ENCODE measurements around the gene EFS. TPM values are rescaled to one million over a fixed set of nuclear protein-coding genes. Genes with fewer than 3 reads are reported as not detected.
A peak's percentile ranks its signal among the peaks of the same experiment; 100 is the strongest.

Gene EFS
- total RNA-seq, 2 donors from 2014 or later: 0.19 TPM; not detected in 1

GRCh38 chr14:23355871-23356435 is 9.0 kb downstream of the EFS start:
- Mint-ChIP-seq H3K9me3 (no peaks in the 10 kb centered on the region), H3K36me3 (ENCODE audit: insufficient read depth in 2 of 2) (no peaks in the 10 kb centered on the region), H3K27me3 (ENCODE audit: low read depth) (peaks cover 23% of the 10 kb centered on the region), H3K4me1 (ENCODE audit: low read depth) (peaks cover 8% of the 10 kb centered on the region), H3K27ac (no peak overlapping the region), H3K4me3 (no peak overlapping the region)
- DNase-seq (no peak), ATAC-seq (replicated peaks in 1 of 2) (no peak)

GRCh38 chr14:23354990-23355389 is 10.0 kb downstream of the EFS start:
- Mint-ChIP-seq H3K9me3 (peaks cover 0 to 3% of the 10 kb centered on the region in 2 donors), H3K4me1 (ENCODE audit: low read depth) (peaks cover 8% of the 10 kb centered on the region), H3K27me3 (ENCODE audit: low read depth) (peaks cover 28% of the 10 kb centered on the region), H3K27ac (no peak overlapping the region), H3K4me3 (no peak overlapping the region), H3K36me3 (ENCODE audit: insufficient read depth in 2 of 2) (no peaks in the 10 kb centered on the region)
- DNase-seq: no peak
- no peak for ATAC-seq (replicated peaks in 1 of 2)

GRCh38 chr14:23353433-23353780 is 11.6 kb downstream of the EFS start:
- Mint-ChIP-seq H3K4me3 (peak overlapping the region; percentile 79 to 81), H3K4me1 (ENCODE audit: low read depth) (peaks cover 8% of the 10 kb centered on the region), H3K36me3 (ENCODE audit: insufficient read depth in 2 of 2) (no peaks in the 10 kb centered on the region), H3K27ac (no peak overlapping the region), H3K9me3 (peaks cover 0 to 3% of the 10 kb centered on the region in 2 donors), H3K27me3 (ENCODE audit: low read depth) (peaks cover 28% of the 10 kb centered on the region)
- no peak for ATAC-seq (replicated peaks in 1 of 2)
- no peak for DNase-seq

- Mint-ChIP-seq H3K4me3 (peak within 1 kb of the TSS; percentile 79 to 81), H3K36me3 (ENCODE audit: insufficient read depth in 2 of 2) (no peaks in the 10 kb centered on the region), H3K27ac (no peak within 1 kb of the TSS), H3K9me3 (peaks cover 0 to 3% of the 10 kb centered on the region in 2 donors), H3K4me1 (ENCODE audit: low read depth) (peaks cover 8% of the 10 kb centered on the region), H3K27me3 (ENCODE audit: low read depth) (peaks cover 28% of the 10 kb centered on the region)
- peak; percentile 94 for ATAC-seq (replicated peaks in 1 of 2)
- peak; percentile 69 to 71 for DNase-seq
Measured at GRCh38 chr14:23352506-23353432, 12.2 kb downstream of the EFS start, which contains the start of gene SLC22A17. Gene SLC22A17 (minus strand): TSS chr14:23352887.

GRCh38 chr14:23351681-23352505 is 13.1 kb downstream of the EFS start:
- H3K4me1 Mint-ChIP-seq (ENCODE audit: low read depth): peaks cover 8% of the 10 kb centered on the region
- H3K4me3 Mint-ChIP-seq: peak overlapping the region; percentile 79 to 81
- H3K36me3 Mint-ChIP-seq (ENCODE audit: insufficient read depth in 2 of 2): no peaks in the 10 kb centered on the region
- H3K27me3 Mint-ChIP-seq (ENCODE audit: low read depth): peaks cover 28% of the 10 kb centered on the region
- H3K27ac Mint-ChIP-seq: no peak overlapping the region
- ATAC-seq (replicated peaks in 1 of 2) (peak; percentile 45 to 54), DNase-seq (peak in 1 of 2 donors; percentile 25)
- H3K9me3 Mint-ChIP-seq: peaks cover 0 to 3% of the 10 kb centered on the region in 2 donors

- H3K9me3 Mint-ChIP-seq: peaks cover 0 to 3% of the 10 kb centered on the region in 2 donors
- H3K36me3 Mint-ChIP-seq (ENCODE audit: insufficient read depth in 2 of 2): no peaks in the 10 kb centered on the region
- peaks cover 8% of the 10 kb centered on the region for H3K4me1 Mint-ChIP-seq (ENCODE audit: low read depth)
- no peak overlapping the region for H3K27ac Mint-ChIP-seq
- no peak overlapping the region for H3K4me3 Mint-ChIP-seq
- ATAC-seq (replicated peaks in 1 of 2) (no peak), DNase-seq (no peak)
- H3K27me3 Mint-ChIP-seq (ENCODE audit: low read depth): peaks cover 28% of the 10 kb centered on the region
Measured at GRCh38 chr14:23349156-23349845, 15.7 kb downstream of the EFS start.

GRCh38 chr14:23348297-23348655 is 16.7 kb downstream of the EFS start:
- Mint-ChIP-seq H3K4me3 (no peak overlapping the region), H3K27me3 (ENCODE audit: low read depth) (peaks cover 17% of the 10 kb centered on the region), H3K27ac (no peak overlapping the region), H3K36me3 (ENCODE audit: insufficient read depth in 2 of 2) (no peaks in the 10 kb centered on the region), H3K9me3 (peaks cover 0 to 3% of the 10 kb centered on the region in 2 donors), H3K4me1 (ENCODE audit: low read depth) (peaks cover 6% of the 10 kb centered on the region)
- no peak for ATAC-seq (replicated peaks in 1 of 2)
- no peak for DNase-seq

- no peaks in the 10 kb centered on the region for H3K36me3 Mint-ChIP-seq (ENCODE audit: insufficient read depth in 2 of 2)
- H3K4me1 Mint-ChIP-seq (ENCODE audit: low read depth): no peaks in the 10 kb centered on the region
- peaks cover 11% of the 10 kb centered on the region for H3K27me3 Mint-ChIP-seq (ENCODE audit: low read depth)
- DNase-seq: no peak
- peaks cover 0 to 3% of the 10 kb centered on the region in 2 donors for H3K9me3 Mint-ChIP-seq
- ATAC-seq (replicated peaks in 1 of 2): no peak
- no peak overlapping the region for H3K4me3 Mint-ChIP-seq
- no peak overlapping the region for H3K27ac Mint-ChIP-seq
Measured at GRCh38 chr14:23347406-23348296, 17.3 kb downstream of the EFS start.

- Mint-ChIP-seq H3K9me3 (peaks cover 0 to 3% of the 10 kb centered on the region in 2 donors), H3K4me3 (no peak overlapping the region), H3K36me3 (ENCODE audit: insufficient read depth in 2 of 2) (no peaks in the 10 kb centered on the region), H3K27ac (no peak overlapping the region), H3K4me1 (ENCODE audit: low read depth) (no peaks in the 10 kb centered on the region), H3K27me3 (ENCODE audit: low read depth) (peaks cover 11% of the 10 kb centered on the region)
- no peak for DNase-seq
- ATAC-seq (replicated peaks in 1 of 2): no peak
Measured at GRCh38 chr14:23346693-23347405, 18.1 kb downstream of the EFS start.

GRCh38 chr14:23345987-23346692 is 18.8 kb downstream of the EFS start:
- no peak for DNase-seq
- Mint-ChIP-seq H3K36me3 (ENCODE audit: insufficient read depth in 2 of 2) (no peaks in the 10 kb centered on the region), H3K4me3 (no peak overlapping the region), H3K4me1 (ENCODE audit: low read depth) (no peaks in the 10 kb centered on the region), H3K9me3 (peaks cover 0 to 3% of the 10 kb centered on the region in 2 donors), H3K27me3 (ENCODE audit: low read depth) (peaks cover 7% of the 10 kb centered on the region), H3K27ac (no peak overlapping the region)
- no peak for ATAC-seq (replicated peaks in 1 of 2)

GRCh38 chr14:23344481-23344880 is 20.5 kb downstream of the EFS start:
- no peaks in the 10 kb centered on the region for H3K4me1 Mint-ChIP-seq (ENCODE audit: low read depth)
- no peaks in the 10 kb centered on the region for H3K27me3 Mint-ChIP-seq (ENCODE audit: low read depth)
- DNase-seq (no peak), ATAC-seq (replicated peaks in 1 of 2) (no peak)
- H3K36me3 Mint-ChIP-seq (ENCODE audit: insufficient read depth in 2 of 2): no peaks in the 10 kb centered on the region
- H3K4me3 Mint-ChIP-seq: no peak overlapping the region
- H3K27ac Mint-ChIP-seq: no peak overlapping the region
- no peaks in the 10 kb centered on the region for H3K9me3 Mint-ChIP-seq
